B cell (primary cell): ENCODE results near the gene APOL3. TPM values are rescaled to one million over a fixed set of nuclear protein-coding genes. Genes with fewer than 3 reads are reported as not detected.

ENCODE experiments used
- ATAC-seq: fragments of 200-7000 bp; cut with Tn5 transposase; one replicate; pipeline ENCODE4 v1.10.0; 2021; ENCODE audit warnings: low read depth, mild to moderate bottlenecking, moderate number of reproducible peaks, moderate library complexity
- CTCF ChIA-PET: fragments of 350-600 bp; sonication (Branson Sonifier 250); formaldehyde crosslinking; loops from one replicate; lab custom pipeline; 2021; ENCODE audit warnings: antibody characterized with exemption, inconsistent platforms; lab: Charles Lee
- POLR2A ChIA-PET: fragments of 350-600 bp; sonication (Branson Sonifier 250); formaldehyde crosslinking; loops from one replicate; lab custom pipeline; 2021; ENCODE audit warnings: antibody characterized with exemption; lab: Charles Lee
- DNase-seq: peaks from one replicate; pipeline ENCODE4 v3.0.0; 2013
- H2AFZ ChIP-seq: 2 replicates; pipeline ENCODE4 v1.6.1; 2012; ENCODE audit warnings: mild to moderate bottlenecking, low read depth, low read length; ENCODE audit not compliant: insufficient read depth, poor library complexity, severe bottlenecking
- H3K27ac ChIP-seq, 2 donors: 1 replicate in 1 of 2; 2 replicates in 1 of 2; pipeline ENCODE4 v1.5.1; 2012 to 2013; ENCODE audit warnings: low read length in 2 of 2, mild to moderate bottlenecking in 2 of 2, moderate library complexity in 1 of 2
- H3K27me3 ChIP-seq, 4 experiments: fragments of 200-600 bp in 1 of 4; sonication (generic) in 1 of 4; replicated peaks in 1 of 4; 1 replicate in 2 of 4; 2 replicates in 2 of 4; pipeline versions ENCODE4 v1.6.1 to v1.7.0; 2013 to 2016; ENCODE audit warnings: low read length in 3 of 4, mild to moderate bottlenecking in 2 of 4, mixed read lengths in 1 of 4, moderate library complexity in 1 of 4; ENCODE audit not compliant: insufficient read depth in 4 of 4, control insufficient read depth in 3 of 4; ENCODE audit errors: control extremely low read depth in 1 of 4
- H3K36me3 ChIP-seq, 2 experiments: replicated peaks in 1 of 2; 1 replicate in 1 of 2; 2 replicates in 1 of 2; pipeline versions ENCODE4 v1.6.1 to v1.7.1; 2013; ENCODE audit warnings: low read length in 1 of 2; ENCODE audit not compliant: insufficient read depth in 2 of 2, control insufficient read depth in 1 of 2; ENCODE audit errors: control extremely low read depth in 1 of 2, extremely low read depth in 1 of 2
- H3K4me1 ChIP-seq, 2 donors: fragments of 200-600 bp in 1 of 2; sonication (generic) in 1 of 2; 1 replicate in 1 of 2; 2 replicates in 1 of 2; pipeline versions ENCODE4 v1.5.1 to v1.6.1; 2013 to 2017; ENCODE audit warnings: low read length in 2 of 2; ENCODE audit not compliant: control insufficient read depth in 2 of 2, insufficient read depth in 2 of 2
- H3K4me2 ChIP-seq: replicated peaks from 2 replicates; pipeline ENCODE3; 2012; ENCODE audit warnings: mild to moderate bottlenecking, low read depth, low read length; ENCODE audit not compliant: poor library complexity, severe bottlenecking
- H3K4me3 ChIP-seq, 5 experiments: fragments of 200-600 bp in 1 of 5; sonication (generic) in 1 of 5; 1 replicate in 3 of 5; 2 replicates in 2 of 5; pipeline versions ENCODE4 v1.5.1 to v1.7.0; 2011 to 2016; ENCODE audit warnings: low read length in 4 of 5, mild to moderate bottlenecking in 4 of 5, low read depth in 2 of 5, control low read depth in 1 of 5, moderate library complexity in 1 of 5; ENCODE audit not compliant: insufficient read depth in 1 of 5; ENCODE audit errors: control extremely low read depth in 1 of 5, extremely low read depth in 1 of 5
- H3K79me2 ChIP-seq: fragments of 200-600 bp; sonication (generic); one replicate; pipeline ENCODE4 v1.6.0; 2016; ENCODE audit warnings: low read length; ENCODE audit not compliant: control insufficient read depth, insufficient read depth
- H3K9ac ChIP-seq: fragments of 200-600 bp; sonication (generic); 2 replicates; pipeline ENCODE4 v1.6.1; 2017; ENCODE audit warnings: mild to moderate bottlenecking, low read length, moderate library complexity
- H3K9me3 ChIP-seq, 3 donors: one replicate each; pipeline versions ENCODE4 v1.6.1 to v1.7.1; 2013; ENCODE audit warnings: low read length in 2 of 3; ENCODE audit not compliant: control insufficient read depth in 2 of 3, insufficient read depth in 1 of 3; ENCODE audit errors: control extremely low read depth in 1 of 3
- H4K20me1 ChIP-seq: 2 replicates; pipeline ENCODE4 v1.6.0; 2012; ENCODE audit warnings: mild to moderate bottlenecking, low read length; ENCODE audit not compliant: insufficient read depth, control insufficient read depth, poor library complexity, severe bottlenecking
- H3K27ac Mint-ChIP-seq: one replicate; pipeline ENCODE4 v1.8.0; 2021; ENCODE audit warnings: mixed read lengths
- H3K27me3 Mint-ChIP-seq: one replicate; pipeline ENCODE4 v1.8.0; 2021; ENCODE audit warnings: mixed read lengths
- H3K4me1 Mint-ChIP-seq: one replicate; pipeline ENCODE4 v1.8.0; 2021; ENCODE audit warnings: mixed read lengths
- H3K4me3 Mint-ChIP-seq: one replicate; pipeline ENCODE4 v1.8.0; 2021; ENCODE audit warnings: mixed read lengths
- H3K9me3 Mint-ChIP-seq: one replicate; pipeline ENCODE4 v1.8.0; 2022; ENCODE audit warnings: mixed read lengths; ENCODE audit not compliant: insufficient read depth
- CTCF ChIP-seq: fragments of 200-600 bp; IDR thresholded peaks from one replicate; pipeline ENCODE4 v1.8.0; 2022; ENCODE audit warnings: antibody characterized with exemption, mild to moderate bottlenecking
- EZH2 ChIP-seq: IDR thresholded peaks from 2 replicates; pipeline ENCODE4 v1.6.1; 2012; ENCODE audit warnings: borderline replicate concordance, low read depth, mild to moderate bottlenecking, moderate library complexity, low read length; ENCODE audit not compliant: insufficient read depth, poor library complexity, severe bottlenecking
- WGBS: methylation state at CpG from one replicate; pipeline ENCODE4 v1.1.5; 2013; ENCODE audit warnings: missing lambda C conversion rate; ENCODE audit not compliant: insufficient coverage; 5-methylcytosine and 5-hydroxymethylcytosine counted together
- intact Hi-C: fragments of 100-400 bp; cut with micrococcal nuclease; formaldehyde crosslinking; loops from one replicate; pipeline ENCODE4 v1.10.0; 2022
- polyA plus RNA-seq: library from polyadenylated mRNA; depleted of rRNA; stranded (reverse); fragments of >200 nt; gene quantifications from 2 replicates; pipeline ENCODE4 v1.2.3, GENCODE V29; 2012
- total RNA-seq, 2 donors: library from RNA; stranded (reverse); fragments of 120-200 nt in 1 of 2; gene quantifications; 1 replicate in 1 of 2; 2 replicates in 1 of 2; pipeline versions ENCODE4 v1.2.3 to v1.2.4, GENCODE V29; 2013 to 2022

Gene APOL3
- total and polyA plus RNA-seq, 2 donors (not counting 1 experiment from before 2014, with no cell fraction given): 55.0 to 97.2 TPM

GRCh38 chr22:36156515-36157419 lies 3.8 kb downstream of the APOL3 start:
- Histone ChIP-seq H3K4me2 (peak overlapping the region; percentile 93), H3K4me3 (peak overlapping the region; percentile 42 to 60 (median 55)), H3K79me2 (peaks cover 88% of the 10 kb centered on the region), H3K36me3 (peaks cover 0 to 19% of the 10 kb centered on the region in 2 experiments), H3K4me1 (peaks cover 53 to 69% of the 10 kb centered on the region in 2 donors), H3K27ac (peak overlapping the region; percentile 72 to 92), H3K27me3 (no peaks in the 10 kb centered on the region), H2AFZ (peak overlapping the region; percentile 61), H3K9me3 (no peaks in the 10 kb centered on the region), H3K9ac (peak overlapping the region; percentile 66), H4K20me1 (peaks cover 15% of the 10 kb centered on the region)
- Mint-ChIP-seq H3K4me1 (peaks cover 78% of the 10 kb centered on the region), H3K4me3 (peak overlapping the region; percentile 94), H3K9me3 (peaks cover 5% of the 10 kb centered on the region), H3K27ac (peak overlapping the region; percentile 93), H3K27me3 (no peaks in the 10 kb centered on the region)
- peak; percentile 59 for ATAC-seq
- CTCF ChIA-PET: interaction anchor here (1.0 to 12.5 kb wide), 4 partner anchors 13 to 330 kb away, joined by 3 to 182 read pairs (median 4); no protein-coding TSS in a partner anchor
- peak; percentile 69 for DNase-seq
- TF ChIP-seq CTCF (no peak), EZH2 (no peak)
- intact Hi-C loops: loop anchor here (2.0 kb wide), 1 partner anchor 24 kb away; no protein-coding TSS in a partner anchor
- POLR2A ChIA-PET: interaction anchor here (0.7 to 0.9 kb wide), 2 partner anchors 175 to 761 kb away, joined by 3 to 5 read pairs; no protein-coding TSS in a partner anchor
- WGBS: 13% methylated on average over 12 of the region's 15 CpGs
